OCI-M2 (cell line): ENCODE measurements around the gene NDFIP1.
"Not testable (repeated sequence)": the region's sequence is repeated elsewhere in the genome, so short reads cannot be mapped to it uniquely, and the experiment has no call there.

Experiments
- DNase-seq: peaks from one replicate; lab custom pipeline; 2025; ENCODE audit not compliant: unreplicated experiment; lab: John Stamatoyannopoulos, UW

Gene NDFIP1

GRCh38 chr5:142151436-142152383 is 43.1 kb downstream of the NDFIP1 start:
- no peak for DNase-seq

DNA sequence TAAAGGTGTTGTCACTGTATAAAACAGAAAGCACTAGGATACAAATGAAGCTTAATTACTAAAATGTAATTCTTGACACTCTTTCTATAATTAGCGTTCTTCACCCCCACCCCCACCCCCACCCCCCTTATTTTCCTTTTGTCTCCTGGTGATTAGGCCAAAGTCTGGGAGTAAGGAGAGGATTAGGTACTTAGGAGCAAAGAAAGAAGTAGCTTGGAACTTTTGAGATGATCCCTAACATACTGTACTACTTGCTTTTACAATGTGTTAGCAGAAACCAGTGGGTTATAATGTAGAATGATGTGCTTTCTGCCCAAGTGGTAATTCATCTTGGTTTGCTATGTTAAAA is 43.8 kb downstream of the NDFIP1 start:
- DNase-seq: no peak

- no peak for DNase-seq
Measured at GRCh38 chr5:142153674-142154448, 45.3 kb downstream of the NDFIP1 start.

GRCh38 chr5:142154449-142154841 is 45.9 kb downstream of the NDFIP1 start:
- DNase-seq: not testable (repeated sequence)

DNA sequence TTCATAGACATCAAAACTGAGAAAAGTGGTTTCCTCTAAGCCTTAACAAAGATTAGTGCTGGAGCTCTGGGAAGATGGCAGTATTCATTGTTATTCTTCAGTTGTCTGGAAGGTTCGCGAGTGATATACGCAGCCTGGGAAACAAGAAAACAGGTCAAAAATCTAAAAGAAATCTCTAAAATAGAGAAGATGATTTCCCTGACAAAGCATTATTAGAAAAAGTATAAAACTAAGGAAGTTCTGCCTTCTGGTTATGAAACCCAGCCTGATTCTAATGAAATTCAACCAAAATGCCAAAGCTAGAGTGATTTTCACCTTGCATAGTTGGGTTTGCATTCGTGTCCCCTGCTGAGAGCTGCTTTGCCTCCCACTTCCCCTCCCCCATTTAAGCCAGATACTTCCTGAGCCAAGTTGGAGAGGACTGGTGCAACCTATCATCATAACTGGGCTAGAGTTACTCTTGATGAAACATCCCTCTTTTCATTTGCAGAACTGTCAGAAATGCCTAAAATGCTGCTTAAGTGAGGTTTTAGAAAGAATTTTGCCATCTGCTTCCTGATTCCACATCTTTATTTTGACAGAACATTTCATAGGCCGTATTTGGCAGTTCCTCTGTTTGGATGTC is 48.4 kb downstream of the NDFIP1 start:
- no peak for DNase-seq

GRCh38 chr5:142159354-142159753 is 50.8 kb downstream of the NDFIP1 start:
- DNase-seq: no peak

DNA sequence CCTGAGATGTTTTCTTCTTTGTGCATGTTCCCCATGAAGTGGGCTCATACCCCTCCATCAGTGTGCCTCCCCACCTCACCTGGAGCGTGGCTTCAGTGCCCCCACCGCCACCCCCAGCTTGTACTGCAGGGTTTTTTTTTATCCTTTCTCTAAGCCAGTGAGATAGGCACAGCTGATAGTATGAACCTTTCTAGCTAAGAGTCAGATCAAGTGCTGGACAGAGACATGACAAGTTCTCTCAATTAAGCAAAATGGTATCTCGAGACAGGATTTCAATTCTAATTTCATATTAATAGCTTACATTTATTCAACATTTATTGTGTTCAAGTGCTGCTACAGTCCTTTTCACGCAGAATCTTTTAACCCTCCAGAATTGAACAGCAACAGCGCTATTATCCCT is 55.7 kb downstream of the NDFIP1 start:
- no peak for DNase-seq

GRCh38 chr5:142166754-142167153 is 58.2 kb downstream of the NDFIP1 start:
- no peak for DNase-seq

DNA sequence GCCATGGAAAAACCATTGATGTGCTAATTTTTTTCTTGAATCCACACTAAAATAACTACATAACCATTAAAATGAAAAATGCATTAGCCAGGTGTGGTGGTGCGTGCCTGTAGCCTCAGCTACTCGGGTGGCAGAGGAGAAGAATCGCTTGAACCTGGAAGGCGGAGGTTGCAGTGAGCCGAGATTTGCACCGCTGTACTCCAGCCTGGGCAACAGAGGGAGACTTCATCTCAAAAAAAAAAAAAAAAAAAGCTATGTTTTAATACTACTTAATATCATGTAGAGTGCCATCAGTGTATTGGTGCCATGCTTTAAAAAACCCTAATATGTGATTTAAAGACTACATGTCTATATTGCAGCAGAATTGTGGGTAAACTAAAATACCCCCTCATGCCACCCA is 58.9 kb downstream of the NDFIP1 start:
- DNase-seq: no peak

GRCh38 chr5:142168365-142168764 is 59.8 kb downstream of the NDFIP1 start:
- DNase-seq: no peak

GRCh38 chr5:142170254-142170953 is 61.8 kb downstream of the NDFIP1 start:
- DNase-seq: no peak

GRCh38 chr5:142171270-142171669 is 62.7 kb downstream of the NDFIP1 start:
- DNase-seq: no peak

- DNase-seq: no peak
Measured at GRCh38 chr5:142175039-142175438, 66.5 kb downstream of the NDFIP1 start.

GRCh38 chr5:142175461-142176142 is 67.0 kb downstream of the NDFIP1 start:
- no peak for DNase-seq

- DNase-seq: no peak
Measured at GRCh38 chr5:142176255-142176654, 67.7 kb downstream of the NDFIP1 start.

DNA sequence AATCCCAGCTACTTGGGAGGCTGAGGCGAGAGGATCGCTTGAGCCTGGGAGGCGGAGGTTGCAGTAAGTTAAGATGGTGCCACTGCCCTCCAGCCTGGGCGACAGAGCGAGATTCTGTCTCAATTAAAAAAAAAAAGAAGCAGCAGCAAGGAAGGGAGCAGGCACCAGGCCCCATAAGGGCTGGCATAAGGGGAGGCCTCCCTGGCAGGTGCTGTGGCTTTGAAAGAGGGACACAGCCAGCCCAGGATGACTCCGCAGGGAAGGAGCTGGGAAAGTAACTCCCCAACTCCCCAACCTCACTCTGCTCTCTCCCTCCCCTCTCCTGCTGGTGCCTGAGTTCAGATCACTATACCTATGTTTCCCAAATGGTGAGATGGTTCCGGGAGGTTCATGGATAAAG is 70.1 kb downstream of the NDFIP1 start:
- no peak for DNase-seq

DNA sequence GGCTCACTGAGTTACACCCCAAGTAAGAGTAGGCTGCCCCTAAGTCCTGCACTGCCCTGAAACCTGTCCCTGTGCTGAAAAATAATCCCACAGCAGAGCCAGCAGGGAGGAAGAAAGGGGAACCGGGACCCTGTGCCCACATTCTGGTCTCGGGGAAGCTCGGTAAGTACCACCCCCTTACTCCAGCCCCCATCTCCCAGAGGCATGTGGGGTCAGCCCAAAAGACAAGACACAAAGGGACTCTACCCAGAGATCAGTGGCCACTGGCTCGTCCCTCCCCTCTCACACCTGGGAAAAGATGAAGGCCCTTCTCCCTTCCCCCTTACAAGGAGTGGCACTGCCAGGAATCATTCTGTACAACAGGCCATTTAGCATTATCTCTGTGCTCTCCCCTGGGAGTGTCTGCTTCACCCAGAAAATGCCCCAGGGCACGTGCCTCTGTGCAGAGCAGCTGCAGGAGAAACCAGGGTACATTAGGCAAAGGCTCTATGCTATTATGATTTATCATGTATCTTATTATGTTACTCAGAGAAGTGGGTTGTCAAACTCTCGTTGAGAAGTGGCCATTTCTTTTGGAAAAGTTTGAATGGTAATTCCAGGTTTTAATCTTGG is 71.3 kb downstream of the NDFIP1 start:
- no peak for DNase-seq

DNA sequence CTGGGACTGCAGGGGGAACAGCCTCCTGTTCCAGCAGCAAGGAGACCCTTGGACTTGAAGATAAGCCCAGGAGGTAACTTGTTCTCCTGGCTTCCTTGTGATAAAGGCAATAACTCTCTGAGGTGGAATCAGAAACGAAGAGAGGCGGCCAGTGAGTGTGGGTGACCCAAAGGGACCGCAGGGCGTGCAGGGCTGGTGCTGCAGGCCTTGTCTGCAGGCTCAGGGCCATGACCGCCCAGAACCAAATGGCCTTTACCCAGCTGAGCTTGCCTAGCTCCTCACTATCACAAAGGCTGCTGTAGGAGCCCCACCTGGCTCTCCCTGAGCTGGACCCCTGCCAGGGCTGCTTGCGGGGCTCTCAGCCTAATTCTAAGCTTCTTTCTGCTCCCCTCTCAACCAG is 72.5 kb downstream of the NDFIP1 start:
- DNase-seq: no peak

DNA sequence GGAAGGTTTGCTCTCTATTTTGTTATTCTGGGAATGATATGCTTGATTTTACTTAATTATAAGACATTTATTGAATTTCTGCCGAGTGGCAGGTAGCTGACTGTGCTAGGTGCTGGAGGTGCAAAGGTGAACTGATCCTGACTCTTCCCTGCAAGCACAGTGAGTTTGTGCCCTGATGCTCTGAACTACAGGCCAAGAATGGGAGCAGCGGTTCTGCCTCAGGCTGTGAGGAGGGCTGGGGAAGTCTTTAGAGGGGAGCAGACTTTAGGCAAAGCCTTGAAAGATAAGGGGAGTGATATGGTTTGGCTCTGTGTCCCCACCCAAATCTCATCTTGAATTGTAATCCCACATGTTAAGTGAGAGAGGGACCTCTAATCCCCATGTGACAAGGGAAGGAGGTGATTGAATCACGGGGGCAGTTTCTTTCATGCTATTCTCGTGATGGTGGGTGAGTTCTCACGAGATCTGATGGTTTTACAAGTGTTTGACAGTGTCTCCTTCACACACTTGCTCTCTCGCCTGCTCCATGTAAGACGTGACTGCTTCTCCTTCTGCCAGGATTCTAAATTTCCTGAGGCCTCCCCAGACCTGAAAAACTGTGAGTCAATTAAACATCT is 73.1 kb downstream of the NDFIP1 start:
- no peak for DNase-seq

DNA sequence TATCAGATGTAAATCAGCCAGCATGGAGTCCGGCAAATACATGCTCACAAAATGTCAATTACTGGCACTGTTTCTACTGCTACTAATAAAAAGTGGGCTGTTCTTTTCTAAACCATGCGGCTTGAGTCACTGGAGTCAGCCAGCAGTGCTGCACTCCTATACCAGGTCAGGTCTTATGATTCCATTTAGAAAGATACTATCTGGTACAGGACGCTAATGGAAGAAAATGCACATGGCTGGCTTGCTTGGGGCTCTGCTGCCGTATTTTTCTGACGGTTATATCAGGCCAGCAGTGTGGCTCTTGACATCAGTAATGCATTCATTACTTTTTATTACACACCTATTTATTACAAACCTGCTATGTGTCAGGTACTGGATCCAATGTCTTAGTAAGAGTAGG is 74.3 kb downstream of the NDFIP1 start:
- DNase-seq: no peak
